ENCODE data around the gene PHF21A.

GRCh38 chr11:46065681-46066080 is 55.6 kb downstream of the PHF21A start:
- TF ChIP-seq, protein P1, sequence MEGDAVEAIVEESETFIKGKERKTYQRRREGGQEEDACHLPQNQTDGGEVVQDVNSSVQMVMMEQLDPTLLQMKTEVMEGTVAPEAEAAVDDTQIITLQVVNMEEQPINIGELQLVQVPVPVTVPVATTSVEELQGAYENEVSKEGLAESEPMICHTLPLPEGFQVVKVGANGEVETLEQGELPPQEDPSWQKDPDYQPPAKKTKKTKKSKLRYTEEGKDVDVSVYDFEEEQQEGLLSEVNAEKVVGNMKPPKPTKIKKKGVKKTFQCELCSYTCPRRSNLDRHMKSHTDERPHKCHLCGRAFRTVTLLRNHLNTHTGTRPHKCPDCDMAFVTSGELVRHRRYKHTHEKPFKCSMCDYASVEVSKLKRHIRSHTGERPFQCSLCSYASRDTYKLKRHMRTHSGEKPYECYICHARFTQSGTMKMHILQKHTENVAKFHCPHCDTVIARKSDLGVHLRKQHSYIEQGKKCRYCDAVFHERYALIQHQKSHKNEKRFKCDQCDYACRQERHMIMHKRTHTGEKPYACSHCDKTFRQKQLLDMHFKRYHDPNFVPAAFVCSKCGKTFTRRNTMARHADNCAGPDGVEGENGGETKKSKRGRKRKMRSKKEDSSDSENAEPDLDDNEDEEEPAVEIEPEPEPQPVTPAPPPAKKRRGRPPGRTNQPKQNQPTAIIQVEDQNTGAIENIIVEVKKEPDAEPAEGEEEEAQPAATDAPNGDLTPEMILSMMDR (IDR thresholded peaks at IDR 0.05; ENCODE audit: low read depth, low read length) = no peak
- TF ChIP-seq EZH2phosphoT487 (IDR thresholded peaks at IDR 0.05; ENCODE audit: low read depth) = no peak

Measured in OCI-LY3 (cell line).